Skin of body (tissue), 2 donors: ENCODE results near the gene TMEM126A. TPM values are rescaled to one million over a fixed set of nuclear protein-coding genes. Genes with fewer than 3 reads are reported as not detected.
"Not testable (repeated sequence)": the region's sequence is repeated elsewhere in the genome, so short reads cannot be mapped to it uniquely, and the experiment has no call there.

Experiments
- DNase-seq: peaks from one replicate; lab custom pipeline; 2025; lab: John Stamatoyannopoulos, UW
- total RNA-seq: library from RNA; depleted of rRNA; stranded (reverse); fragments of >200 nt; gene quantifications from one replicate; pipeline ENCODE4 v1.2.3, GENCODE V29; 2014

Gene TMEM126A
- total RNA-seq, 1 donor from 2014 or later = 20.2 TPM

GRCh38 chr11:85656777-85657176, 9.0 kb downstream of the TMEM126A start:
- no peak for DNase-seq

GRCh38 chr11:85658180-85658579, 10.4 kb downstream of the TMEM126A start:
- DNase-seq = no peak

- DNase-seq = no peak
Measured at GRCh38 chr11:85661972-85662664, 14.4 kb downstream of the TMEM126A start.

- DNase-seq = no peak
Measured at GRCh38 chr11:85663080-85663752, 15.4 kb downstream of the TMEM126A start.

- DNase-seq = peak; percentile 61
Measured at GRCh38 chr11:85663753-85664614, 16.2 kb downstream of the TMEM126A start.

GRCh38 chr11:85664615-85665481, 17.1 kb downstream of the TMEM126A start, which contains the start of gene CREBZF:
CREBZF (minus strand) TSS chr11:85665129; CDS start chr11:85664875, 254 bp downstream.
- DNase-seq = peak; percentile 93

- DNase-seq = no peak
Measured at GRCh38 chr11:85665733-85666132, 18.0 kb downstream of the TMEM126A start.

GRCh38 chr11:85666687-85667086, 18.9 kb downstream of the TMEM126A start:
- DNase-seq = no peak

GRCh38 chr11:85668157-85668556, 20.4 kb downstream of the TMEM126A start:
- no peak for DNase-seq

- DNase-seq = not testable (repeated sequence)
Measured at GRCh38 chr11:85670949-85671663, 23.3 kb downstream of the TMEM126A start.

GRCh38 chr11:85672105-85672902, 24.5 kb downstream of the TMEM126A start:
- DNase-seq = no peak

GRCh38 chr11:85673393-85673792, 25.6 kb downstream of the TMEM126A start:
- no peak for DNase-seq

- DNase-seq = no peak
Measured at GRCh38 chr11:85679576-85679975, 31.8 kb downstream of the TMEM126A start.

- DNase-seq = no peak
Measured at GRCh38 chr11:85680897-85681296, 33.1 kb downstream of the TMEM126A start.

GRCh38 chr11:85682330-85683305, 34.9 kb downstream of the TMEM126A start:
- DNase-seq = peak; percentile 3

- DNase-seq = no peak
Measured at GRCh38 chr11:85685125-85685819, 37.5 kb downstream of the TMEM126A start.

- DNase-seq = peak; percentile 91
Measured at GRCh38 chr11:85685820-85686459, 38.2 kb downstream of the TMEM126A start, which contains the start of gene CCDC89. CCDC89 (minus strand) TSS chr11:85686195; CDS start chr11:85686130, 65 bp downstream.
